Stimulated activated CD4-positive, alpha-beta T cell treated with anti-CD3 and anti-CD28 coated beads, Interleukin-4, amount 100 ng/mL, for 24 hours (primary cell): ENCODE results near the gene LRRC4.

Experiments
- DNase-seq: peaks from one replicate; pipeline ENCODE4 v3.0.0-alpha.2; 2020

Gene LRRC4

DNA sequence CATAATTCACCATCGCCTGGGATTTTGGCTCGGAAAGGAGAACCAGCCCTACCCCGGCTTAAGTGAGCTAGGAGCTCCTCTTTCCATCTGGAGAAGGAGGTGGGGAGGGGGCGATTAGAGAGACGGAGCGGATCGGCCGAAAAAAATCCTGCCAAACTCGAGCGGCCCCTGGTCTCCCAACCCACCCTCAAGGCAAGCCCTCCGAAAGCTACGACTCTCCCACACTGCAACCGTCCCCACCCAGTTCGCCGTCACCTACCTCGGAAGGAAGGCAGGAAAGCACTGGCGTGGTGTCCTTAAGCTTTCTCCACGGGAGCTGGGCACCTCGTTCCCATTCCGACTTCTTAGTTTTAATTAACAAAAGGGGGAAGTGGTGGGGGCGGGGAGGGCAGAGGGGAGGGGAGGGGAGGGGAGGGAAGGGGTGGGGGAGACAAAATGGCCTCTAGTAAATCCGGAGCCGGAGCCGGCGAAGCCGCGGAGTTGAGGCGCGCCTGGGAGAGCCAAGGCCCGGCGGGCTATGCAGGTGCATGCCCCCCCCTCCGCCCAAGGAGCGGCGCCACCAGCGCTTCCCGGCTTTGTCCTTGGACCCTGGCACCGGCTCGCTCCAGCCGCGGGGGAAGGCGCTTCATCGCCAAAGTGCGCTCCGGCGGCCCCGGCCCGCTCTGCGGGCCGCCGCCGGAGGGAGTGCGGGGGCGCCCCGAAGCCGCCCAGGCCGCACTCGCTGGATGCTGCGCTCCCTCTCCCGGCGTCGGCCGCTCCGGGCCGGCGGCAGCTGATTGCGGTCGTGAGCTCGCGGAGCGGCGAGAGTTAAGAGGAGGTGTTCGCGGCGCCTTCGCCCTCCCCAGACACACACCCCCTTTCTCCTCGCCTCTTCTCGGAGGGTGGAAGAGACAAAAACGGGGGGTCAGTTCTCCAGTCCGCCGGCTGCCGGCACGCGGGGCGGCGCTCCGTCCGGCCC, at the start of gene LRRC4:
LRRC4 (minus strand) TSS at position 784 of the 958 bp plus-strand sequence. CDS start 797 bp downstream, outside the sequence.
- peak; percentile 10 for DNase-seq

- DNase-seq, result no peak
These were observed 48.9 kb upstream of the LRRC4 start for GRCh38 chr7:128080169-128080568.

DNA sequence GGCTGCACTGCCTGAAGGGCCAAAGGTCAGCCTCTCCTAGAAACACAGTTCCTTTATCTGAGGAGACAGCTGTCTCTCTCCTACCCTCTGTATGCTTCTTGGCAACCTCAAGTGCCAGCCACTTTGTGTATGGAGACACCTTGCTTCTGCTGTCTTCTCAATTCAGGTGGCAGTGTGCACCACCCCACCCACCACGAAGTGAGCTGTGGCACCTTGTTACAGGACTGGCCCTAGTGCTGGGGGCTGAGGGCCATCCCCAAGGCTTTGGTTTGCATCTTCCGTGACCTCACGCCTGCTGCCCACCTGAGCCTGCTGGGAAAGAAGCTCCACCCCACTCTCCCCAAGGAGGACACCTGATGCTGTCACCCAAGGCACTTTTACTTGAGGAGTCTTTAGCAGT, 47.1 kb upstream of the LRRC4 start:
- no peak for DNase-seq

DNA sequence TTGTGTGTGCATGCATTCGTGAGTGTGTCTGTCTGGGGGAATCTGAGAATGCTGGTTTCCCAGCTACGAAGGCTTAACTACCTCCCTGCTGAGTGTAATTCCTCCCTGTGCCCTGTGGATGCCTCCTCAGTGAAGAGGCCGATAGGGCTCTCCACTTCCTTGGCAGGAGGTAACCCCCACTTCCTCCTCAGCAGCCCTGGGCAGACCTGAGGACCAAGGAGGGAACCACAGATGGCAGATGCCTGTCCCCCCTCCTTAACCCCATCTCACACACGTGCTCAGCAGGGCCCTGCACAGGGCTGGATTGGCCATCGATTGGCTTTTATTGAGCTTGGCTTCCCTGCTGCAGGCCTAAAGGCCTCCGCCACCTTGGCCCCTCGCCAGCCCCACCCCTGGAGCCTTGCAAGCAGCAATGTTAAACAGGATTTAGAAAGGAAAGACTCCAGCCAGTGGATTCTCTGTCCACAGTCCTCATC, 45.6 kb upstream of the LRRC4 start:
- DNase-seq, result no peak

- no peak for DNase-seq
These were observed 45.1 kb upstream of the LRRC4 start for GRCh38 chr7:128076196-128076795.

DNA sequence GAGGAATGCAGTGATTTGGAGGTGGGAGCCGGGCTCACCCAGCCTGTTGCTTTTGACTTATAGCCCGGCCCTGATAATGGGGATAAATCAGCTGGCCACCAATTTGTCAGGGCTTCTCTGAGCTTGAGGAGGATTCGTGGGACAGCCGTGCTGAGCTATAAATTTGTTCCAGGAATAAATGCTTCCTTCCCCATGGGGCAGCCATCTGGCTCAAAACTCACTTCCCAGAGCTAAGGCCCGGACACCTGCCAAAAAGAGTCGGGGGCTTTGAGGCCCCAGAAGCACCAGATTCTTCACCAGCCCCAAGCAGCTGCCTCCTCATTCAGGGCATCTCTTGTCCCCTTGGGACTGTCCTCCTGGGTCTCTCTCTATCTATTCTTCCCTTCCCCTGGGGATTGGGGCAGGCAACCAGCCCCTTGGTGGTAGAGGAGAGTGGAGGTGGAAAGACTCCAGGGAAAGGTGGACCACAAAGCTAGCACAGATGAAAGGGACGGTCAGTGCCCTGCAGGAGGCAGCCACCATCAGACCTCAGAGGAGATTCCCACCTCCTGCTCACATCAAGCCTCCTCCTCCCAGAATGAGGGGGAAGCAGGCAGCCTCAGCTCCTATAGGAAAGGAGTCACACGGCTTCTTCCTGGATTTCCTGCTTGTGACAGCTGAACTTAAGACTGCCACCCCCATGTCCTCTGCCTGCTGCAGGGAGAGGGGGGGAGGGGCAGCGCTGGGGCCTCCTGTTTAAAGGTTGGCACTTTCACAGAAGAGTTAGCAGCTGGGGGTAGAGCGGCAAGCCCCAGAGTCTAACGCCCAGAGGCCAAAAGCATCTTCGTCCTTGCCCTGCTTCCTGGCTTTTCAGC, 44.2 kb upstream of the LRRC4 start:
- DNase-seq, result no peak

GRCh38 chr7:128074736-128075135, 43.5 kb upstream of the LRRC4 start:
- DNase-seq, result no peak

GRCh38 chr7:128074336-128074735, 43.1 kb upstream of the LRRC4 start:
- no peak for DNase-seq

DNA sequence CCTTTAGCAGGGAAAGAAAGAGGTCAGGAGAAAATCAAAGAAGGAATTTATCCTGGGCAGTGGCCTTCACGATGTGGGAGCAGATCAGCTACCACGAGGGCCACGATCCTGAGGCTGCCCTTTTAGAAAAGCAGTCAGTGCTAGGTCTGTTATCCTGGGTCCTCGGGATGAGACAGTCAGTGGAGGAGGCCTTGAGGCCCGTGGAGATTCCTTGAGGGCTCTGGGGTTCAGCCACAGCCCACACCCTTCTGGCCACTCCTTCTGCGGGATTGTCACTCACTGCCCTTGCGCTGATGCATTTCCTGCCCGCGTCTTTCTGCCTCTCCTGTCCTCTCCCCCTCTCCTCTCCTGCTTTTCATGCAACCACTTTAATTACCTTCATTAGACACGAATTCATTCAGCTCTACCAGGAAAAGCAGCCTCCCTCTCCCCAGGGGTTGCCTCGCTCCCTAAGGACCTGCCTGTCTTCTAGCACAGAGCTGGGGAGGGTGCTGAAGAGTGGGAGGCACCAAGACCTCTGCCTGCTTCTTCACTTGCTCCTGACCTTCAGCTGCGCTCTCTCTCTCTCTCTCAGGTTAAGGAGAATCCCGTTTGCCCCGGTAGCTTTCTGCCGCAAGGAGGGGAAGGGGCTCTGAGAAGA, 42.6 kb upstream of the LRRC4 start:
- DNase-seq, result no peak

DNA sequence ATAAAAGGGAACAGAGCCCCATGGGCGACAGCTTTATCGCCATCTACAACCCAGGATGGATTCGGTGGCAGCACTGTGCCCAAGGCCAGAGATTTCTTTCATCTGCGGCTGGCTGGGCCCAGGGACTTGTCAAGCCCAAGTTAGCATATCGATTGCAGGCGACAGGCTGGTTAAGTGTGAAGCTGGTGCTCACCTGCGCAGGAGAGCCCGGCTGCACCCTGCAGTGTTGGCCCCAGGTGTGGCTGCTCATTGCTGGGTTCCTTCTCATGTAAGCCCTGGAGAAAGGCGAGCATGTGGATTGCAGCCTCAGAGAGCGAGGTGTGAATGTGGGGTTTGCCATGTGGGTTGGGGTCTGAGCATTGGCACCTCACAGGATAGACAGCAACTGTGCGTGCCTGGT, 40.6 kb upstream of the LRRC4 start:
- no peak for DNase-seq

DNA sequence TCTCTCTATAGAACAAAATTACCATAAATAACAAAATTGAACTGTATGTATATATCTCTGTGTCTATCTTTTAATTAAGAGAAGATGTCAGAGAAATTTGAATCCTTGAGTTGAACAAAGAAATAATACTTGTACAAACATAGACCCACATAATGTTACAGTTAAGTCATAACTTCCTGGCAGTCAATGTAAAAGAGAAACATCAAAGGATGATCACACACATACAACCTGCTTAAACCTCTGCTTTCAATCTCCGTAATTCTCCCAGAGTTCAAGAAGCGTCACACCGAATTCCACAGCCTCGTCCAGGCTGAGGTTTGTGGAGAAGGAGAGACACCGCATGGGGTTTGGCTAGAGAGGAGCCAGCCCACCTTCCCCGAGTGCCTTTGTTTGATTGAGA, 40.1 kb upstream of the LRRC4 start:
- DNase-seq, result no peak

DNA sequence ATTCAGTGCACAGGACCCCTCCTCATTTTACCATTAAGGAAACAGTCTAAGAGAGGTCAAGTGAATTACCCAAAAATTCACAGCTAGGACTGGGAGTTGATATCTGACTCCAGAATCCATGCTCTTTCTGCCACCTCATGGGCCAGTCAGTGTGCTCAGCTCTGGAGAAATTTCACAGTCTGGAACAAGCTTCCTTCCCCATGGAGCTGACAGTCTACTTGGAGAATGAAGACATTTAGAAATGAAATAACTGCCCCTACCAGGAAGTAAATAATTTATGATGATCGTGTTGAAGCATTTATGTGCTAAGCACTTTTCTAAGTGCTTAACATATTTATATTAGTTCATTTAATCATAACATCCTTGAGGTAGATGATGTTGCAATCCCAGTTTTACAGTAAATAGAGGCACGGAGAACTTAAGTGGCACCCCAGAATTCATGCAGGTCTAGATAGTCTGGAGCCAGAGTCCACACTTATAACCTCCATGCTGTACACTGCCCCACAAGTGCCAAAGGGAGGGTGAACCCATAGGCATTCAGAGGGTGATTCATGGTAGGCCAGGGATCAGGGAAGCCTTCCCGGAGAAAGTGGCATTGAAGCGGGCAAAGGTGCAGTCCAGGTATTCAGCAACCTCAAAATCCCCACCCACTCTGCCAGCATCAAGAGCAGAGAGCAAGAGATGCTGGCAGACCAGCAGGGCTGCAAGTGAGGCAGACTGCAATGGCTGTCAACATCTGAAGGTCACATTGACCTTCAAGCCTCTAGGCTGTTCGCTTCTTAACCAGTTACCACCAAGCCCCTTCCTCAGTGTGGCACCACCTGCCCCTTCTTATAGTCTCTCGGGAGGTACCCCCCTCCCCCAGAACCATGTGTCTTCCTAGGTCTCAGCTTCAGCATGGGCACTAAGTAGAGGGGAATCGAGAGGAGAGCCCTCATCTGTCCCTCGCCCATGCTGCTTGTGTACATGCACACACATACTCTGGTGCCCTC, 38.4 kb upstream of the LRRC4 start:
- DNase-seq, result no peak

- DNase-seq, result no peak
These were observed 37.5 kb upstream of the LRRC4 start for GRCh38 chr7:128068785-128069184.

- DNase-seq, result no peak
These were observed 36.7 kb upstream of the LRRC4 start for GRCh38 chr7:128067983-128068382.

- DNase-seq, result no peak
These were observed 35.6 kb upstream of the LRRC4 start for GRCh38 chr7:128066858-128067257.

- no peak for DNase-seq
These were observed 35.2 kb upstream of the LRRC4 start for GRCh38 chr7:128066395-128066794.

DNA sequence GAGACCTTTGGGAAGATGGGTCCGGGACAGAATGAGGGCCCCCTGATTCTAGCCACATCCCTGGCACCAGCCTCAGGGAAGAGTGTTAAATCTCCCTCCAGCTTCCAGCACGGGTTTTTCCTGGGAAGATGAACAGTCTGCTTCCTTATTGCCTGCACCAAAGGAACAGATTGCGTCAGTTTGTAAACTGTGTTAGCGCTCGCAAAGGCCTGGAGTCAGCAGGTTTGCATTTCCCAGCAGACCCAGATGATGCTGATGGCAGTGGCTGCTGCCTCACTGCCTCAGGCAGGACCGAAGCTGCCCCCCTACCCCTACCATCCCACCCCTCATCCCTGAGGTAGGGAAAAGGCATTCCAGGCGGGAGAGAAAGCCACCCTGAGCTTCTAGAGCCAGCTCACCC, 34.6 kb upstream of the LRRC4 start:
- no peak for DNase-seq

DNA sequence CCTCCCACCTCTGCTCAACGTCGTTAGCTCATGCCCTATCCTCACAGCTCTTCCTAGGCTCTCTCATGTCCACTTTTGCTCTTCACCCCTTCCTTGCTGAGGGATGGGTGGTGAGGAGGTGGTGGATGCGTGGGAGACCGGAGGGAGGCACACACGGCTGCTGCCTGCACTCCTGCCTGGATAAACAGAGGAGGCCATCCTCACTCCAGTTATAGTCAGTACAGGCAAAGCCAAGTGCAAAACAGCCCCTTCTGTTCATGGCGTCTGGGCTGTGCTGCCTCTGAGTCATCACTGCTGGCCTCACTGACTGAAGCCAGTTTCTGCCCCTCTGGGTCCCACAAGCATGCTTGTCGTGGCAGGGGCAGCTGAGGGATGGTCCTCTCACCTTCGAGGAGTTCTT, 31.9 kb upstream of the LRRC4 start:
- no peak for DNase-seq

DNA sequence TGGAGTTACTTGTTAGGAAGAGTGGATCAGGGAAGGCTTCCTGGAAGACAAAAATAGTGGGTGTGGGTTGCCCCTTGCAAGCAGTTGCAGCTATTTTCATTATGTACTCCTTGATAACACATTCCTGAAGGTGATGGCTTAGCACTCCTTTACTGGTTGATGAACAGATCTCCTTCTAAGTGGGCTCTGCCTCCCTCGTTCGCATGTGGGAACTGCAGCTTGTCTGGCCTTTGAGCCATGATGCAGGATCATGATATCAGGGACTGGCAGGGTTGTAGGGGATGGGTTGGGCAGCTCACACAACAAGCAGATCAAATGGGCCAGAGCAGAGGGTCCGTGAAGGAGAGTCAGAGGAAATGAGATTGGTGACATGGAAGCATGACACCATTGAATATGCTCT, 28.8 kb upstream of the LRRC4 start:
- DNase-seq, result no peak

DNA sequence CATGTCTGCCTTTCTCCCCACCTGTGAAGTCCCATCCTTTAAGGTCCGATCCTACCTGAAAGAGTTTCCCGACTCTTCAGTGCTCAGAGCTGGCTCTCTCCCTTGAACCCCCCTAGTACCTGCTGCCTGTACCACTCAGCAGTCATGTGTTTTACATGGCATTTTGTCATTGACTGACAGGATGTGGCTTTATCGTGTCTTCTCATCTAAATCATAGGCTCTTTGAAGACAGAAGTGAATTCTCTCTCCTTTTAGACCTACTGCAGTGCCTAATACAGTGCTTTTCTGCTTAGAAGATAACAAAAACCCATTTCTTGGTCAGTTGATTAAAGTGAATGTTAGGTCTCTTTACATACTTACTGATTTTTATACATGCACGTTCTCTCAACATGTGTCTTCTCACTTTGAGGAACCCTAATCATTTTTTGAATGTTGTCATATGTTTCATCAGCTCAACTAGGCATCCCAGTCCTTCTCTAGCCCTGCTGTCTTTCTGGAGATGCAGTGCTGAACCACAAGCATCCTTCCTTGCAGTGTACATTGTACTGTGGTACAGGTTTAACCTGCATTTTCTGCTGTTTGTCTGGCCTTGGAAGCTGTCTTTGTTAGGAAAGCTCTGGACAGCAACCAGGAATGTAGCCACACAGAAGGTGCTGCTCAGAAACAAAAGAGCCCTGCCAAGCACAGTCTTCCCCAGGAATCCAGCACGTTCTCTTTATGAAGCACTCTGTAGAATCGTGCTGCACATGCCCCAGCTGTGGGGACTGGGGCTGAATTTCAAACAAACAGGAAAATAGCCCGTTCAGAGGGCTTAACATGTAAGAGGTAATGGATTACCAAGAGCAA, 28.1 kb upstream of the LRRC4 start:
- DNase-seq, result no peak

DNA sequence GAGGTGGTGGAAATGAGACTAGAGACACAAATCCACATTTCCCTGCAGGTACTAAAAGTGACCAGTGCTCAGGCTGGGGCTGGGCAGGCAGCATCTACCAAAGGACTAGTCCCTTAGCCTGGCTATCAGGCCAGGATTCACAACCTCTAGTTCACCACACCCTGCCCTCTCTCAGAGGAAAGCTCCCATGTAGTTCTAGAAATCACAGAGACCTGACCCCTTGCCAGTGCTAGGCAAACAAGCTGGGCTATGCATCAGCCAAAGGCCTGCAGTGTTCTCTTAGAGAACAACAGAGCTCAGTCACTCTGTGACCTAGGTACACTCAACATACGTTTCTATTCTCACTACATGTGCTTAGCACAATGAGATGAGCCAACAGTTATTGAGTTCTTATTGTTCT, 26.7 kb upstream of the LRRC4 start:
- DNase-seq, result no peak
